GM12801 (cell line): ENCODE data around the gene ACOXL.

ENCODE experiments used
- CTCF ChIP-seq: IDR thresholded peaks from one replicate; pipeline ENCODE4 v1.5.1; 2011; ENCODE audit warnings: control low read depth; ENCODE audit not compliant: insufficient read length; ENCODE audit errors: extremely low read depth

The ACOXL gene

GRCh38 chr2:110946902-110947301 is 214.5 kb downstream of the ACOXL start:
- TF ChIP-seq CTCF: no peak

- no peak for TF ChIP-seq CTCF
Measured at GRCh38 chr2:110948027-110948674, 215.8 kb downstream of the ACOXL start.

GRCh38 chr2:110950281-110950680 is 217.9 kb downstream of the ACOXL start:
- TF ChIP-seq CTCF: no peak

GRCh38 chr2:110955045-110955444 is 222.7 kb downstream of the ACOXL start:
- no peak for TF ChIP-seq CTCF

- TF ChIP-seq CTCF: no peak
Measured at GRCh38 chr2:110955556-110955955, 223.2 kb downstream of the ACOXL start.

- no peak for TF ChIP-seq CTCF
Measured at GRCh38 chr2:110957293-110957692, 224.9 kb downstream of the ACOXL start.

GRCh38 chr2:110958346-110959119 is 226.2 kb downstream of the ACOXL start:
- TF ChIP-seq CTCF: no peak
